ENCODE results near the gene GRHL1.

GRHL1 gene

DNA sequence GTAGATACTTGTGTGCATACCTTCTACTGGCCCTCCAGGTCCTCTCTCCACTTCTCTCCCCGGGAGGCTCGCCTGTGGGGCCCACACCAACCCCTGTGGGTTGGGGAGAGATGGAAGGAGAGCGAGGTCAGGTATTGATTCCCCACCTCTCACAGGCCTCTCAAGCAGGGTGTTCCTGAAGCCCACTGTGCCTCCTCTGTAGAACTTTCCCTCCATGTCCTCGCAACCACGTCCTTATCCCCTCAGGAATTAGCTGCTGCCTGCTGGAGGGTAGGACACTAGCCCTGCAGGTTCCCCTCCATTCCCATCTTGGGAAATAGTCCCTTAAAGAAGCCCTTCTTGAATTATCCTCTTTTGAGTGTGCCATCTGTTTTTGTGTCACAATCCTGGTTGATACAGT lies 52.9 kb downstream of the GRHL1 start:
- POLR2A ChIA-PET, result no interaction called here
- CTCF ChIA-PET, result interaction anchor here (1.7 kb wide), 1 partner anchor 20 kb away, joined by 7 read pairs; no protein-coding TSS in a partner anchor

DNA sequence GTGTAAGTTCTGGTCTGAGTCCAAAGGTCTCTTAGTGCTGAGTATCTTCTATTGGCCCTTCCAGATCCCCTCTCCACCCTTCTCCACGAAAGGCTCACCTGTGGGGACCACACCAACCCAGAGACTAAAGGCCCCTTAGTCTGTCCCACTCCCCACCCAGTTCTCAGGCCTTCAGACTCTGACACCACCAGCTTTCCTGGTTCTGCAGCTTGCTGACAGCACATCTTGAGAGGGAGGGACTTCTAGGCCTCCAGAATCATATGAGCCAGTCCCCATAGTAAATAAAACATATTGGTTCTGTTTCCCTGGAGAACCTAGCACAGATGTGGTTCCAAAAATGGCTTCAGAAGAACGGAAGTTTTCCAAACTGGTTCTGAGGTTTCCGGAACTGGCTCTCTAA lies 53.3 kb downstream of the GRHL1 start:
- peaks cover 9 to 20% of the 10 kb centered on the region in 2 experiments for H3K36me3 ChIP-seq (ENCODE audit: control insufficient read depth in 2 of 2, insufficient read depth in 1 of 2, low read length in 2 of 2)
- no peak overlapping the region for H3K27ac ChIP-seq (ENCODE audit: extremely low read depth, low read depth, low read length)
- H3K4me3 ChIP-seq (ENCODE audit: low read depth, low read length), result no peak overlapping the region
- H3K4me1 ChIP-seq (ENCODE audit: control insufficient read depth, insufficient read depth, low read length), result no peaks in the 10 kb centered on the region
- no peaks in the 10 kb centered on the region for H3K9me3 ChIP-seq (ENCODE audit: control insufficient read depth, insufficient read depth, low read depth, low read length)
- CTCF ChIA-PET, result interaction anchor here (0.6 to 1.7 kb wide), 2 partner anchors 20 to 22 kb away, joined by 3 to 7 read pairs; no protein-coding TSS in a partner anchor
- TF ChIP-seq KLF16 (tag by site-specific recombination; IDR thresholded peaks at IDR 0.05) (no peak), ZNF473 (tag by site-specific recombination; IDR thresholded peaks at IDR 0.05) (no peak), ZNF211 (tag by site-specific recombination; IDR thresholded peaks at IDR 0.05; ENCODE audit: low read depth) (no peak), KLF8 (tag by site-specific recombination; IDR thresholded peaks at IDR 0.05) (no peak), ZNF157 (tag by site-specific recombination; IDR thresholded peaks at IDR 0.05) (no peak), ZNF768 (tag by site-specific recombination; IDR thresholded peaks at IDR 0.05) (no peak), HOXD13 (CRISPR knock-in tag; IDR thresholded peaks at IDR 0.05; ENCODE audit: borderline replicate concordance) (no peak), OSR2 (tag by site-specific recombination; IDR thresholded peaks at IDR 0.05) (no peak), ZNF624 (tag by site-specific recombination; IDR thresholded peaks at IDR 0.05) (no peak), ZBTB48 (tag by site-specific recombination; IDR thresholded peaks at IDR 0.05) (no peak), TRIM28 (IDR thresholded peaks at IDR 0.05; ENCODE audit: borderline replicate concordance, low read length) (no peak), ZNF792 (tag by site-specific recombination; IDR thresholded peaks at IDR 0.05) (no peak), ZNF510 (tag by site-specific recombination; IDR thresholded peaks at IDR 0.05; ENCODE audit: insufficient replicate concordance) (no peak), ZNF350 (tag by site-specific recombination; IDR thresholded peaks at IDR 0.05) (no peak)
- TF ChIP-seq, protein P1, sequence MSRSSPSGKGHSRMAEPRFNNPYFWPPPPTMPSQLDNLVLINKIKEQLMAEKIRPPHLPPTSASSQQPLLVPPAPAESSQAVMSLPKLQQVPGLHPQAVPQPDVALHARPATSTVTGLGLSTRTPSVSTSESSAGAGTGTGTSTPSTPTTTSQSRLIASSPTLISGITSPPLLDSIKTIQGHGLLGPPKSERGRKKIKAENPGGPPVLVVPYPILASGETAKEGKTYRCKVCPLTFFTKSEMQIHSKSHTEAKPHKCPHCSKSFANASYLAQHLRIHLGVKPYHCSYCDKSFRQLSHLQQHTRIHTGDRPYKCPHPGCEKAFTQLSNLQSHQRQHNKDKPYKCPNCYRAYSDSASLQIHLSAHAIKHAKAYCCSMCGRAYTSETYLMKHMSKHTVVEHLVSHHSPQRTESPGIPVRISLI (tag by site-specific recombination; IDR thresholded peaks at IDR 0.05), result no peak
- TF ChIP-seq, protein P2, sequence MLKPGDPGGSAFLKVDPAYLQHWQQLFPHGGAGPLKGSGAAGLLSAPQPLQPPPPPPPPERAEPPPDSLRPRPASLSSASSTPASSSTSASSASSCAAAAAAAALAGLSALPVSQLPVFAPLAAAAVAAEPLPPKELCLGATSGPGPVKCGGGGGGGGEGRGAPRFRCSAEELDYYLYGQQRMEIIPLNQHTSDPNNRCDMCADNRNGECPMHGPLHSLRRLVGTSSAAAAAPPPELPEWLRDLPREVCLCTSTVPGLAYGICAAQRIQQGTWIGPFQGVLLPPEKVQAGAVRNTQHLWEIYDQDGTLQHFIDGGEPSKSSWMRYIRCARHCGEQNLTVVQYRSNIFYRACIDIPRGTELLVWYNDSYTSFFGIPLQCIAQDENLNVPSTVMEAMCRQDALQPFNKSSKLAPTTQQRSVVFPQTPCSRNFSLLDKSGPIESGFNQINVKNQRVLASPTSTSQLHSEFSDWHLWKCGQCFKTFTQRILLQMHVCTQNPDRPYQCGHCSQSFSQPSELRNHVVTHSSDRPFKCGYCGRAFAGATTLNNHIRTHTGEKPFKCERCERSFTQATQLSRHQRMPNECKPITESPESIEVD (tag by site-specific recombination; IDR thresholded peaks at IDR 0.05), result no peak
- TF ChIP-seq, protein P3, sequence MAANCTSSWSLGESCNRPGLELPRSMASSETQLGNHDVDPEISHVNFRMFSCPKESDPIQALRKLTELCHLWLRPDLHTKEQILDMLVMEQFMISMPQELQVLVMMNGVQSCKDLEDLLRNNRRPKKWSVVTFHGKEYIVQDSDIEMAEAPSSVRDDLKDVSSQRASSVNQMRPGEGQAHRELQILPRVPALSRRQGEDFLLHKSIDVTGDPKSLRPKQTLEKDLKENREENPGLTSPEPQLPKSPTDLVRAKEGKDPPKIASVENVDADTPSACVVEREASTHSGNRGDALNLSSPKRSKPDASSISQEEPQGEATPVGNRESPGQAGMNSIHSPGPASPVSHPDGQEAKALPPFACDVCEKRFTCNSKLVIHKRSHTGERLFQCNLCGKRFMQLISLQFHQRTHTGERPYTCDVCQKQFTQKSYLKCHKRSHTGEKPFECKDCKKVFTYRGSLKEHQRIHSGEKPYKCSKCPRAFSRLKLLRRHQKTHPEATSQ (tag by site-specific recombination; IDR thresholded peaks at IDR 0.05), result no peak
- TF ChIP-seq, protein P4, sequence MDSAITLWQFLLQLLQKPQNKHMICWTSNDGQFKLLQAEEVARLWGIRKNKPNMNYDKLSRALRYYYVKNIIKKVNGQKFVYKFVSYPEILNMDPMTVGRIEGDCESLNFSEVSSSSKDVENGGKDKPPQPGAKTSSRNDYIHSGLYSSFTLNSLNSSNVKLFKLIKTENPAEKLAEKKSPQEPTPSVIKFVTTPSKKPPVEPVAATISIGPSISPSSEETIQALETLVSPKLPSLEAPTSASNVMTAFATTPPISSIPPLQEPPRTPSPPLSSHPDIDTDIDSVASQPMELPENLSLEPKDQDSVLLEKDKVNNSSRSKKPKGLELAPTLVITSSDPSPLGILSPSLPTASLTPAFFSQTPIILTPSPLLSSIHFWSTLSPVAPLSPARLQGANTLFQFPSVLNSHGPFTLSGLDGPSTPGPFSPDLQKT (IDR thresholded peaks at IDR 0.05; ENCODE audit: borderline replicate concordance, low read depth, low read length), result no peak
- POLR2A ChIA-PET, result no interaction called here

More for the DNA sequence above, 52.9 kb downstream of the GRHL1 start:
- Histone ChIP-seq H3K4me3 (ENCODE audit: low read depth, low read length) (no peak overlapping the region), H3K9me3 (ENCODE audit: control insufficient read depth, insufficient read depth, low read depth, low read length) (no peaks in the 10 kb centered on the region), H3K27ac (ENCODE audit: extremely low read depth, low read depth, low read length) (no peak overlapping the region), H3K4me1 (ENCODE audit: control insufficient read depth, insufficient read depth, low read length) (no peaks in the 10 kb centered on the region), H3K36me3 (ENCODE audit: control insufficient read depth in 2 of 2, insufficient read depth in 1 of 2, low read length in 2 of 2) (peaks cover 13 to 22% of the 10 kb centered on the region in 2 experiments)
- TF ChIP-seq ZNF19 (tag by site-specific recombination; IDR thresholded peaks at IDR 0.05; ENCODE audit: low read depth), result no peak
- no peak for TF ChIP-seq ZNF610 (tag by site-specific recombination; IDR thresholded peaks at IDR 0.05; ENCODE audit: borderline replicate concordance)
- no peak for TF ChIP-seq ZFP69B (tag by site-specific recombination; IDR thresholded peaks at IDR 0.05)
- no peak for TF ChIP-seq ZNF10 (tag by site-specific recombination; IDR thresholded peaks at IDR 0.05)
- TF ChIP-seq ZNF623 (tag by site-specific recombination; IDR thresholded peaks at IDR 0.05), result no peak
- no peak for TF ChIP-seq ZNF16 (tag by site-specific recombination; IDR thresholded peaks at IDR 0.05; ENCODE audit: low read depth)
- TF ChIP-seq ZNF660 (tag by site-specific recombination; IDR thresholded peaks at IDR 0.05), result no peak
- TF ChIP-seq ZNF596 (tag by site-specific recombination; IDR thresholded peaks at IDR 0.05), result no peak
- TF ChIP-seq SCRT2 (tag by site-specific recombination; IDR thresholded peaks at IDR 0.05), result no peak
